HG03064 (cell line): Measurements from ENCODE around the gene NIN.

Experiments used
- ATAC-seq: cut with Tn5 transposase; IDR thresholded peaks from one replicate; pipeline ENCODE4 v1.9.1; 2021; ENCODE audit warnings: low read depth; ENCODE audit not compliant: unreplicated experiment

The NIN gene

GRCh38 chr14:50837850-50838470 is 7.0 kb upstream of the NIN start:
- no peak for ATAC-seq

DNA sequence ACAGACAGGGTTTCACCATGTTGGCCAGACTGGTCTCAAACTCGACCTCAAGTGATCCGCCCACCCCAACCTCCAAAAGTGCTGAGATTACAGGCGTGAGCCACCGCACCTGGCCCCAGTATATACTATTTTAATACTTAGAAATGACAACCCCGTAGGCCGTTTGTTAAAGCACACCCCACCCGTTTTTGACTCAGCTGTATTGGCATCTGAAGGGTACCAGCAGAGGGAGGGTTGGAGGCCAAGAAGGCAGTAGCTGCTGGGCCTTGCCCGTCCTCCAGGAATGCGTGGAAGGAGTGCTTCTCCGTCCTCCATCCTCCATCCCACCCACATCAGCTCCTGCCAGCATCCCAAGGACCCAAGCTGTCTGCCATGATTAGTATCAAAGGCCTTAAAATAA is 6.3 kb upstream of the NIN start:
- no peak for ATAC-seq

GRCh38 chr14:50836515-50836914 is 5.6 kb upstream of the NIN start:
- no peak for ATAC-seq

DNA sequence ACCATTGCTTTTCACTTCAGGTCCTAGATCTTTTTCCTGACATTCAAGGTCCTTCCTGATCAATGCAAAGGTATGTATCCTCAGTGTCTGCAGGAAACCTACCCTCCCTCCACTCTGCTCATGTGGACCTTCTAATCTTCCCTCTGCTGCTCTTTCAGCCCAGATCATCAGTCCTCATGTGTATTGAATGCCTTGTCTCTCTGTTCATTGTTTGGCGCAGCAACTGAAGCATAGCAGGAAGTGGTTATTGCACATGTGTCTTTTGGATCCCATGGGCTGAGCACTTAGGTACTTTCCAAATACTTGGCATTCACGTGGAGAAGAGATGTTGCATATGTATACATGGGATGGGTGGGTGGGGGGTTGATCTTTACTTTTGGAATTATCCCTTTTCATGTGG is 4.3 kb upstream of the NIN start:
- no peak for ATAC-seq

- ATAC-seq = no peak
These were observed 3.9 kb upstream of the NIN start for GRCh38 chr14:50834802-50835276.

DNA sequence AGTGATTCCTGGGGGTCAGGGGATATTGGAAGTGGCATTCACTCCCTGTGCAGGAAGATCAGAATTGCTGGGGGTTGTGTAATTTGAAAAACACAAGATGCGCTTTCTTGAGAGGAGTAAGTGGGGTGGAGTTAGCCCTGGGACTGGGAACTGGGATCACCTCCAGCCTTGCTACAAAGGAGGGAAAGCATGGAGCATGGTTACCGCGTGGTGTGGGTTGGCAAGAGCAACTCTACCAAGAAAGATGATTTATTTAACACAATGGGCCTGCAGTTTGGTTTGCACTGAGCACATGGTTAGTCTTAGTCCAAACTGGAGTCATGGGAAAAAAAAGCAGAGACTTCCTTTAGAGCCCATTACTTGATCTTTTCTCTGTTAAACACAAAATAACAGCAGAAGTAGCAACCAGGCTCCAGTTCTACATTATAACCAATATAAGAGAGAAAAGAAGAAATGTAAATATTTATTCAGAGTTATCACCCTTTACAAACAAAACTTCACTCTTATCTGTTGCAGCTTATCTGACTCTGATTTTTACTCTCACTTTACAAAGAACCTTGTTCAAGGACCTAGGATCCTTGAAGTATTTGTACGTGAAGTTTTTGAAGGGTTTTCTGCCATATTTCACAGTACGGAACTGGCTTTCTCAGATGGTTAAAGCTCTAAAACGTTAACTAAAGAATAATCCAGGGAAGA is 2.1 kb upstream of the NIN start:
- ATAC-seq = no peak

- ATAC-seq = no peak
These were observed 785 bp upstream of the NIN start for GRCh38 chr14:50831726-50832168.

DNA sequence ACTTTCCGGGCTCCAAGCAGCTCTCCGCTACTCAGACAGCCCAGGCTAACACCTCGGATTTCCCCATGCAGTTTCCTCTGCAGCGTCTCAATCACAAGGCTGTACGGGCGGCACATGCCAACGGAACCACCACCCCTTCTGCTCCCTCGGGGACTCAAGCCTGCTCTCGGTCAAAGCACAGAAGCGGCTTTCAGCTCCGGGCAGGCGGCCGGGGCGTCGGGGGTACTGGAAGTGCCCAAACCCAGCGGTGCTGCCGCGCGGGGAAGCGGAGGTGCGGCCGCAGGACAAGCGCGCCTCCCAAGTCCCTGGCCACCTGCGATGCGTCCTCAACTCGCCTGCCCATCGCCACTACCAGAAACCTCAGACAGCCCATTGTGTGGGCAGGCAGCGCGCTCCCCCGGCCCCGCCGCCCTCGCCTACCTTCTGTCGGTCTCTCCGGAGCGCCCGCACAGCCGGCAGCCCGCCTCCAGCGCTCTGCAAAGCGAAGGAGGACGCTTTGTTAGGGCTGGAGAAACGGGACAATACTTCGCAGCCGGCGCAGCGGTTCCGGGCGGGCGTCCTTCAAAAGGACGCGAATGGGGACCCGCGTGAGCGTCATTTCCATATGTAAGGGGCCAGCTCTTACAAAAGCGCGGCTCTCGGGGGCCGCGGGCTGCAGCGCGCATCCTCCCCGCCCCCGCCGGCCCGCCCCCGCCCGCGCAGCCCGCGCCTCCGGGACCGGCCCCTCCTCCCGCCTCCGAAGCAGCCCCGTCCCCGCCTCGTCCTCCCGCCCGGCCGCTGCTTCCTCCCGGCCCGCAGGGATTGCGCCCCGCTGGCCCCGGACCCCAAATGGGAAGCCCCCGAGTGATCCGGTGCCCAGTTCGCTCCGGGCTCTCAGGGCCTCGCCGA is 674 bp downstream of the NIN start:
- ATAC-seq = peak; percentile 37

- no peak for ATAC-seq
These were observed 1.4 kb downstream of the NIN start for GRCh38 chr14:50829489-50830043.

DNA sequence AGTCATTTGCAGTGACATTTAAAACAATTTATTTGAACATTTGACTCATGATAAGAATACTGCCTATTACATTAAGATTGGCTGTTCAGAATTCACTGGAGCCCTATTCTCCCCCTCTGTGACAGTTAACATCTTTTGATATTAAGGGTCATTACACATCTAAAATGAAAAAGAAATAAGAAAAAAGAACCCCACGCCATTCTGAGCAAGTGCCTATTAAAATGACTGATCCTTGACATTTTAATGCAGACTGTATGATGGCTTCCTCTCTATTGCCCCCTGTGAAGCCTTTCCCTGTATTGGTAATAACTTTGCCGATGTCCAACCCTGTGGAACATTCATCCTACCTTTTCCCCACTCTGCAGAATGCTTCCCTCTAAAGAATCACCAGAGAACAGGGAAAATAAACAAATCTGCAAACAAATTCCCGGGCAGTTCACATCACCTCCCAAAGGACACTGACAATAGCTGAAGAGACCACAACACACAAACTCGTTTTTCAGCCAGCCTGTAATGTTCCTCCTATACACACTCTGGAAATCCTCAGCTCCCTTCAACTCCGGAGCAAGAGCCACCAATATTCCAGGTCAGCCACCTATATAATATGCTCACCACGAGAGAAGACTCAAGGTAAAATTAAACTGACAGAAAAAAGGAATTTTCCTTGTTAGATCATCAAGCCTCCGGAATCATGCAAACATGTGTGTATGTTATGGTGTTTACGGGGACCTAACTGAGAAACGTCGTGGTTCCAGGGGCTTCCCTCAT is 2.1 kb downstream of the NIN start:
- no peak for ATAC-seq

DNA sequence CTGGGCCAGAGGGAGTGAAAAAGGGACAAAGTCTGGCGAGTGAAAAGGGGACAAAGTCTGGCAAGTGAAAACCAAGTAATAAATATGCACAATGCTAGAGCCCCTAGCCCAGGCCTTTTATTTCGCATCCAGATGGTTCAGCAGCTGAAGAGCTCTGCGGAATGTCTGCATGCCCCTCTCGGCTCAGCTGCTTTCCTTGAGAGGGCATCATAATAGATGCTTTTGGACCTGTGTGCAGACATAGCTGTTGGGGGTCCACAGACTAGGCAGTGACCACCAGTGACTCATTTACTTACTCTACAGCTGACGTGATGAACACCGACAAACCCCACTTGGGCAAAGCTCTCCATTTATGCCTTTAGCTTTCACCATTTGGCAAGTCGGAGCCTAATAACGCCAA is 4.3 kb downstream of the NIN start:
- ATAC-seq = no peak

GRCh38 chr14:50825307-50825706 is 5.7 kb downstream of the NIN start:
- no peak for ATAC-seq

- ATAC-seq = peak; percentile 75
These were observed 7.0 kb downstream of the NIN start for GRCh38 chr14:50823762-50824636.

- ATAC-seq = peak; percentile 11
These were observed 7.8 kb downstream of the NIN start for GRCh38 chr14:50823051-50823761.

DNA sequence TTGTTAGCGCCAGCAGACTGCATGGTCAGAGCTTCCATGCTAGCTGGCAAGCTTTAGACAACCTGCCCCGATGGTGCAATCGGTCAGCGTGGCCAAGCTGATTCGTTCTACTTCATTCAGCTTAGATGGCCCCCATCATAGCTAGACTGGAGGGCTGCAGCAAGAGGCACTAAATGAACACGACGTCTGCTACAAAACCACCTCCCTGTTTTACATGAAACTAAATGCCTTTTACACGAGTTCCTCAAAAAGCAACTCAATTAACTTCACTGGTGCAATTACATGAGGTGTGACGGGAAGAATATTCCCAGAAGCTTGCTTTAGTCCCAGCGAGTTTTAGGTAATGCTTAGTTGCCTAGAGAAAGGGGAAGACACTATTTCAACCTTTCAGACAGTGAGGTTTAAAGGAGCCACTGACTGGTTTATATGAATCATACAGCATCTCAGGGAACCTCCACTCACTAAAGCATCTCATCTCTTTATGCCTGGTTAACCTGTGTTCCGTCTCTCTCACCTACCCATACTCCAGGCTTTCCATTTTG is 8.4 kb downstream of the NIN start:
- ATAC-seq = no peak

DNA sequence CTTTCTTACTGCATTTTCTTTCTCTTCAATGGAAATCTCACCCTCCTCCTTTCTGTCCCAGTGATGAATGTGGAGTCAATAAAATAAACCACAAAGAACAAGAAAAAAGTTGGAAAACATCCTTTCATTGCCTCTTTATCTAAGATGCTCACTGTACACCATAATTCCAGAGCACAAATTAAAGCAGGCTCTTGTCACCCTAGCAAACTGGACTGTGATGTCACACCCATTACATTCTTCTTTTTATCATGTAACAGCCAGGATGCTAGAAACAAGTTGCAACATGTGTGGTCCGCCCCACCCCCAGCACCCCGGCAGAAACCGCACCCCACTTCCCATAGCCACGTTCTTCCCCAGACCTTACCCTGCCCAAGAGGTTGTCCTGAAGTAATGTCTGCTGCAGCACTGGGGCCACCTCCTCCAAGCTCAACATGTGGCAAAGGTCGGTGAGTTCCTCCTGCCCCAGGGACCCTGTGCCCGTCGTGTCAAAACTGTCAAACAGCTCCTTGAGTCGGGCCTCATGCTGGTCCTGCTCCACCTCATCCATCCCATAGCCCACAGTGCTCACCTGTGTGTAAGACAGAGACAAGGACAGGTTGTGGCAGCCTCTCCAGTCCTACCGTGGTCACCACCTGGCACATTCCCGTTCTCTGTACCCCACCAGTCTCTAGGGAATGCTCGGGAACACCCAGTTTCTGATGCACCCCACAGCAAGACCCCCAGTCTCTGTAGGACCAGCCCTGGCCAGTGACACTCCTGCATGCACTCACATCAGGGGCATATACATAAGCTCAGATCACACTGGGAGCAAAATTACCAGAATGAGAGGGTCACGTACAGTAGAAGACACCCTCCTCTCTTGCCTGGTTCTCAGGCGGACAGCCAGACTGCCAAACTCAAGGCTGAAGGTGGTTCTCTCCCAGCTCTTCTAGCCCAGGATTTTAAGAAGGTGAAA is 9.2 kb downstream of the NIN start:
- no peak for ATAC-seq

DNA sequence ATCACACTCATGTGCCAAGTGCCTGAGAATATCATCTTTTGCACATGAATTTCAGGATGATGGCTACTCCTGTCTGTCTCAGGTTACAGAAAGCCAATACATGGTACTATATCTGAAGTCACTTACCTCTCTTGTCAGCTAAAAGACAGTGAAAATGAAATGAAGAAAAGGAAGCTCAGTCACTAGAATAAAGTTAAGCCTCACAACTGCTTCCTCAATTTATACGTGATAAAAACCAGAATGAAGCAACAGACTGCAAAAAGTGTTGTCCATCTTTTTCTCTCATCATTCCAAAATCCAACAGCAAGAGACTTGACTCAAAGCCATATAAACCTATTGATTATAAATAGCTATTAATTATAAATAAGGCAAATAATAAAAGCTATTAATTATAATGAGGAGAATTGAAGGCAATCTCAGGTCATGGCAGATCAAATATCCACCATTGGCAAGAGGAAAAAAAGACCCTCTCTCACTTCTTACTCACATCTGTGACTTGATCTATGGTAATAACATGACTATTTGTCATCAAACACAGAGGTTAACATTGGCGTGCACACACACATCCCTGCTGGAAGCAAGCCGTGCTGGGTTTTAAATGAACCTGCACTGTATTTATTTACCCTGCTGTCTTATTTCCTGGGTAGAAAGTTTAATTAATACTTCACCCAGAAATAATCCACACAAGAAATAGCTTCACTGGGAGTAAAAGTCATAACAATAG is 10.0 kb downstream of the NIN start:
- ATAC-seq = no peak
